GM23248 (cell line): ENCODE results near the gene MEF2B. TPM values are rescaled to one million over a fixed set of nuclear protein-coding genes. Genes with fewer than 3 reads are reported as not detected.

Experiments used
- DNase-seq: peaks from one replicate; pipeline ENCODE4 v3.0.0-alpha.2; 2015
- H2AFZ ChIP-seq: fragments of 200-600 bp; sonication (generic); 2 replicates; pipeline ENCODE4 v1.6.1; 2016; ENCODE audit warnings: antibody characterized with exemption
- H3F3A ChIP-seq: fragments of 200-600 bp; sonication (generic); 2 replicates; pipeline ENCODE4 v1.6.1; 2016; ENCODE audit warnings: mild to moderate bottlenecking, antibody characterized with exemption, mixed run types; ENCODE audit not compliant: insufficient read depth
- H3K27ac ChIP-seq: fragments of 200-600 bp; sonication (generic); 2 replicates; pipeline ENCODE4 v1.5.1; 2016; ENCODE audit warnings: mild to moderate bottlenecking
- H3K27me3 ChIP-seq: fragments of 200-600 bp; sonication (generic); replicated peaks from 2 replicates; pipeline ENCODE4 v1.6.1; 2016; ENCODE audit warnings: mild to moderate bottlenecking; ENCODE audit not compliant: insufficient read depth
- H3K36me3 ChIP-seq: fragments of 200-600 bp; sonication (generic); 2 replicates; pipeline ENCODE4 v1.6.1; 2016; ENCODE audit warnings: low read depth, mild to moderate bottlenecking
- H3K4me1 ChIP-seq: fragments of 200-600 bp; sonication (generic); 2 replicates; pipeline ENCODE4 v1.6.1; 2016; ENCODE audit warnings: mild to moderate bottlenecking; ENCODE audit not compliant: insufficient read depth
- H3K4me2 ChIP-seq: fragments of 200-600 bp; sonication (generic); one replicate; pipeline ENCODE4 v1.6.1; 2016; ENCODE audit warnings: mild to moderate bottlenecking; ENCODE audit not compliant: unreplicated experiment
- H3K4me3 ChIP-seq: fragments of 200-600 bp; sonication (generic); 2 replicates; pipeline ENCODE4 v1.5.1; 2016; ENCODE audit warnings: mild to moderate bottlenecking
- H3K79me2 ChIP-seq: fragments of 200-600 bp; sonication (generic); 2 replicates; pipeline ENCODE4 v1.6.1; 2016; ENCODE audit warnings: mild to moderate bottlenecking; ENCODE audit not compliant: insufficient read depth
- H3K9ac ChIP-seq: fragments of 200-600 bp; sonication (generic); 2 replicates; pipeline ENCODE4 v1.6.1; 2016; ENCODE audit warnings: mild to moderate bottlenecking
- H3K9me2 ChIP-seq: fragments of 200-600 bp; sonication (generic); 2 replicates; pipeline ENCODE4 v1.6.1; 2016; ENCODE audit warnings: mixed run types, mild to moderate bottlenecking, moderate library complexity; ENCODE audit not compliant: insufficient read depth
- H3K9me3 ChIP-seq: fragments of 200-600 bp; sonication (generic); one replicate; pipeline ENCODE4 v1.6.1; 2017; ENCODE audit warnings: low read depth
- H4K20me1 ChIP-seq: fragments of 200-600 bp; sonication (generic); 2 replicates; pipeline ENCODE4 v1.6.0; 2016; ENCODE audit not compliant: insufficient read depth
- EZH2 ChIP-seq: fragments of 200-600 bp; sonication (generic); IDR thresholded peaks from 2 replicates; pipeline ENCODE4 v1.6.1; 2018; ENCODE audit warnings: antibody characterized with exemption, mild to moderate bottlenecking; ENCODE audit not compliant: insufficient read depth, poor library complexity, severe bottlenecking
- EZH2phosphoT487 ChIP-seq: fragments of 200-600 bp; sonication (generic); IDR thresholded peaks from 2 replicates; pipeline ENCODE4 v1.6.1; 2018; ENCODE audit warnings: antibody characterized with exemption, moderate library complexity, mild to moderate bottlenecking, low read depth; ENCODE audit not compliant: insufficient read depth
- WGBS, 2 experiments: methylation state at CpG; one replicate each; pipeline ENCODE4 v1.1.6; 2015 to 2017; ENCODE audit warnings: low lambda C conversion rate in 2 of 2, low coverage in 1 of 2; ENCODE audit errors: missing lambda C conversion rate in 2 of 2; 5-methylcytosine and 5-hydroxymethylcytosine counted together
- in situ Hi-C: fragments of 300-500 bp; cut with MboI; formaldehyde crosslinking; loops from 2 replicates; pipeline ENCODE4 v1.15.0; 2020
- polyA plus RNA-seq: library from polyadenylated mRNA; unstranded; fragments of >200 nt; fragmentation: Nextera tagmentation; extraction: Ambion mirVana; gene quantifications from 2 replicates; pipeline ENCODE4 v1.2.1, GENCODE V29; 2016
- total RNA-seq: library from RNA; depleted of rRNA; stranded (reverse); fragments of >200 nt; shearing (Covaris generic); gene quantifications from 2 replicates; pipeline ENCODE4 v1.2.3, GENCODE V29; 2014

Gene MEF2B
- total and polyA plus RNA-seq, 2 experiments from 2014 or later = 0.20 to 0.22 TPM

DNA sequence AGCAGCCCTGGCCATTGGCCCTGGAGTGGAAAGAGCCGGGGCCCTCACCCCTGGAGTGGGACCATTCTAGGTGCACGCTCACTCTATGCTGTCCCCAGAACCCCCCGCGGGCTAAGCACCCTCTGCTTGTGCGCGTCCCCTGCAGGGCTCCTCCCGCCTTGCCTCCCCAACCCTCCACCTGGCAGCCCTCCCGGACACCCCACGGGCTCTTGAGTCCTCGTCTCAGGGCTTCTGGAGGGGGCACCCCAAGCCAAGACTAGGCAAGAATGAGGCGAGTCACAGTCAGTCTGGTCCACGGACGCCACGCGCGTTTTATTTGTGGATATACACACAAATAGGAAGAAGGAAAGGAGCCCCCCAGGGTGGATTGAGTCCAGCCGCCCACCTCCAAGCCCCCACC lies 24.8 kb downstream of the MEF2B start:
- Histone ChIP-seq H4K20me1 (no peaks in the 10 kb centered on the region), H3F3A (no peaks in the 10 kb centered on the region), H3K4me3 (no peak overlapping the region), H3K9me3 (no peaks in the 10 kb centered on the region), H3K4me2 (no peak overlapping the region), H2AFZ (no peak overlapping the region), H3K9me2 (no peaks in the 10 kb centered on the region), H3K36me3 (no peaks in the 10 kb centered on the region), H3K27ac (no peak overlapping the region), H3K9ac (no peak overlapping the region), H3K79me2 (no peaks in the 10 kb centered on the region), H3K27me3 (no peaks in the 10 kb centered on the region), H3K4me1 (no peaks in the 10 kb centered on the region)
- no peak for DNase-seq
- WGBS, 2 experiments = 88 to 89% methylated on average over 14 to 17 of the region's 17 CpGs
- in situ Hi-C loops = no loop called here
- TF ChIP-seq EZH2phosphoT487 = no peak

DNA sequence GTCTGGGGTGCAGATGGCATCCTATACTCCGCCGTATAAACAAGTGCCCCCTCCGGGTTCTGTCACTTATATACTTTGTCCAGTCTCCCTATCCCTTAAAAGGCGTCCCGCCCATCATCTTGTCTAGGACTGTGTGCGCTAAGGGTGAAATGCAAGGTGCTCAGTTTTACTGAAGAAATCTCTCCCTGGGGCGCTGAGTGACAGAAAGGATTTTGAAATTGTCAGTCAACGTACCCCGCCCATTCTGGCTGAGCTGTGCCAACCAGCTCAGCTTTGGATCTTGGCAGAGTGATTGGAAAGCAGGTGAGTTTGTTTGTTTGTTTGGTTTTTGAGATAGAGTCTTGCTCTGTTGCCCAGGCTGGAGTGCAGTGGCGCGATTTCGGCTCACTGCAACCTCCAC lies 27.7 kb downstream of the MEF2B start:
- in situ Hi-C loops = no loop called here
- Histone ChIP-seq H3F3A (0 out of 2 replicates have a peak, but pooled peaks cover 4% of the 10 kb centered on the region), H3K79me2 (0 out of 2 replicates have a peak, but pooled peaks cover 3% of the 10 kb centered on the region), H3K4me2 (no peak overlapping the region), H4K20me1 (no peaks in the 10 kb centered on the region), H3K4me1 (no peaks in the 10 kb centered on the region), H3K36me3 (no peaks in the 10 kb centered on the region), H3K9me3 (no peaks in the 10 kb centered on the region), H3K27me3 (no peaks in the 10 kb centered on the region), H3K4me3 (no peak overlapping the region), H3K9ac (no peak overlapping the region), H3K27ac (no peak overlapping the region), H3K9me2 (no peaks in the 10 kb centered on the region), H2AFZ (no peak overlapping the region)
- TF ChIP-seq EZH2phosphoT487 (no peak), EZH2 (no peak)
- 86 to 89% methylated on average over 12 of the region's 12 CpGs for WGBS, 2 experiments
- DNase-seq = no peak

DNA sequence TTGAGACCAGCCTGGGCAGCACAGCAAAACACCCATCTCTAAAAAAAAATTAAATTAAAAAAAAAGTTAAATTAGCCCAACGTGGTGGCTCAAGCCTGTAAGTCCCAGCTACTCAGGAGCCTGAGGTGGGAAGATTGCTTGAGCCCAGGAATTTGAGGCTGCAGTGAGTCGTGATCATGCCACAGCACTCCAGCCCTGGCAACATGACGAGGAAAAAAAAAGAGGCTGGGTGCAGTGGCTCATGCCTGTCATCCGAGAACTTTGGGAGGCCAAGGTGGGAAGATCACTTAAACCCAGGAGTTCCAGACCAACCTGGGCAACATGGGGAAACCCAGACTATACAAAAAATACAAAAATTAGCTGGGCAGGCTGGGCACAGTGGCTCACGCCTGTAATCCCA lies 29.6 kb downstream of the MEF2B start:
- Histone ChIP-seq H2AFZ (no peak overlapping the region), H3K79me2 (0 out of 2 replicates have a peak, but pooled peaks cover 7% of the 10 kb centered on the region), H3K9me3 (no peaks in the 10 kb centered on the region), H4K20me1 (no peaks in the 10 kb centered on the region), H3K9ac (no peak overlapping the region), H3K9me2 (no peaks in the 10 kb centered on the region), H3K27me3 (no peaks in the 10 kb centered on the region), H3F3A (0 out of 2 replicates have a peak, but pooled peaks cover 4% of the 10 kb centered on the region), H3K4me1 (no peaks in the 10 kb centered on the region), H3K36me3 (no peaks in the 10 kb centered on the region), H3K4me3 (no peak overlapping the region), H3K4me2 (no peak overlapping the region), H3K27ac (no peak overlapping the region)
- DNase-seq = no peak
- 58 to 59% methylated on average over 5 of the region's 5 CpGs for WGBS, 2 experiments
- TF ChIP-seq EZH2phosphoT487 (no peak), EZH2 (no peak)
- in situ Hi-C loops = no loop called here

DNA sequence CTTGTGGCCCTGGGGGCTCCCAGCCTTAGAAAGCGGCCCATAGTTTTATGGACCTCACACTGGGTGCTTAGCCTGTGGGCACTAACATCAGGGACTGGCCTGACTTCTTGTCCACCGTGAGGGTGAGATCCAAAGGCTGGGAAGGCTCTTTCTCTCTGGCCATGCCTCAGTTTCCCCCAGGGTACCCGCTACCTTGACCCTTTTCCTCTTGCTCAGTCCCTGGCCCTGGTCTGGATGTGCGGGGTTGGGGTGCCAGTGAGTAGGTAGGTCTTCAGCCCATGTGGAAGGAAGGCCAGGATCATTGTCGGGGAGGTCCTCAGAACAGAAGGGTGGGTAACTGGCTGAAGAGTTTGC lies 30.2 kb downstream of the MEF2B start:
- Histone ChIP-seq H3K9me2 (no peaks in the 10 kb centered on the region), H3K36me3 (no peaks in the 10 kb centered on the region), H3F3A (0 out of 2 replicates have a peak, but pooled peaks cover 4% of the 10 kb centered on the region), H3K4me2 (no peak overlapping the region), H3K4me3 (no peak overlapping the region), H3K9ac (no peak overlapping the region), H3K79me2 (0 out of 2 replicates have a peak, but pooled peaks cover 7% of the 10 kb centered on the region), H3K27ac (no peak overlapping the region), H2AFZ (no peak overlapping the region), H3K4me1 (no peaks in the 10 kb centered on the region), H3K9me3 (no peaks in the 10 kb centered on the region), H4K20me1 (no peaks in the 10 kb centered on the region), H3K27me3 (no peaks in the 10 kb centered on the region)
- in situ Hi-C loops = no loop called here
- DNase-seq = no peak
- TF ChIP-seq EZH2 (no peak), EZH2phosphoT487 (no peak)
- 40% methylated on average over 5 of the region's 5 CpGs for WGBS, 2 experiments
